UCSD-AML1 (cell line): ENCODE results near the gene SMIM35.
"Not testable (repeated sequence)": the region's sequence is repeated elsewhere in the genome, so short reads cannot be mapped to it uniquely, and the experiment has no call there.

Source experiments
- DNase-seq: peaks from one replicate; lab custom pipeline; 2025; ENCODE audit not compliant: unreplicated experiment; lab: John Stamatoyannopoulos, UW

Gene SMIM35

GRCh38 chr11:117989351-117990102, 97.2 kb downstream of the SMIM35 start:
- no peak for DNase-seq

DNA sequence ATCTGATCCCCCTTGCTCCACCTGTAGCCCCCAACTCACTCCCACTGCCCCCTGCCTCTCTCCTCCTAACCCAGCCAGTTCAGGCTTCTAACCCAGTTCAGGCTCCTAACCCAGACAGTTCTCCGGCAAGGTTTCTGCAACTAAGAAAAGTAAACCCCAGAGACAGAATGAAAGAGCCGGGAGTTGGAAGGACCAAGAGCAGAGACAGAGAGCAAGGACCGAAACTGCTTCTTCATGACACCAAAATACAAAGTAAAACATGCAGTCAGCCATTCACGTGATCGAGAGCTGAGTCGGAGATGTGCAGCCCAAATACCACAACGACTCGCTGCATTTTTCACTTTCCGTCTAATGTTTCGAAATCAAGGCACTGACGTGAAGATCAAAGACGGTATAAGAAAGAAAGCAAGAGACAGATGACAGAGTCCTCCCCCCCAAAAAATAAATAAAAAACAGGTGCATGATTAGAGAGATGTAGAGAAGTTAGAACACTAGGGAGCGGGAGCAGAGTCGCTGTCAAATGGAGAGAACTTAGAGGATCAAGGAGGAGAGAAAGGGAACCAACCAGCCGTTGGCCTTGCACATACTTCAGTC, 99.7 kb downstream of the SMIM35 start:
- no peak for DNase-seq

GRCh38 chr11:117985953-117986887, 100.5 kb downstream of the SMIM35 start, which contains the start of gene IL10RA:
Gene IL10RA, plus strand, starts transcription at chr11:117986394. Its CDS starts 74 bp downstream, at chr11:117986468.
- DNase-seq = peak; percentile 92

GRCh38 chr11:117984476-117984875, 102.3 kb downstream of the SMIM35 start:
- no peak for DNase-seq

DNA sequence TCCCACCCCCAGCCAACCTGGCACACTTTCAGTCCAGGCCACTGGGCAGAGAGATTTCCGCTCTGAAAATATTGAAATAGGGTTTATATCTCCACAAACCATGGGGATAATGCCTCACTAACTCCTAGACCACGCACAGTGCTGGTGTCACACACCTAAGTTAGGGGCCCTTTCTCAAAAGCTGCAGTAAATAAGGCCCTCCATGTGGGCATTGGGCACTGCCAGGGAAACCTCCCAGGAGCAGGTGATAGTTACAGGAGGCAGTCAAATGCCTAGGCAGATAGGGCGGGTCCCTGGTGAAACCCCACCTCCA, 103.6 kb downstream of the SMIM35 start:
- no peak for DNase-seq

DNA sequence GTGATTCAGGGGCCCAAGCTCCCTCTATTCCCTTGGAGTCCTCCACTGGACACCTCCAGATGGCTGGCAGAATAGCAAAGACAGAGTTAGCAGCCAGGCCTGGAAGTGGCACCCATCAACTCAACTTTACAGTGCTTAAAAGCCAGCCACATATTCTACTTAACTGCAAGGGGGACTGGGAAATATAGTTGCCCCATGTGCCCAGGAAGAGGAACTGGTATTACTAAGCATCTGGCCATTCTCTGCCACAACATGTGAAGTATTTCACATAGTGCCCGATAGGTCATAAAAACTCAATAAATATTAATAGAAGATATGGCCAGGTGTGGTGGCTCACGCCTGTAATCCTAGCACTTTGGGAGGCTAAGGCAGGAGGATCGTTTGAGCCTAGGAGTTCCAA, 106.0 kb downstream of the SMIM35 start:
- no peak for DNase-seq

- DNase-seq = no peak
Observed at GRCh38 chr11:117980280-117980679, 106.5 kb downstream of the SMIM35 start.

GRCh38 chr11:117979481-117980211, 107.1 kb downstream of the SMIM35 start:
- no peak for DNase-seq

DNA sequence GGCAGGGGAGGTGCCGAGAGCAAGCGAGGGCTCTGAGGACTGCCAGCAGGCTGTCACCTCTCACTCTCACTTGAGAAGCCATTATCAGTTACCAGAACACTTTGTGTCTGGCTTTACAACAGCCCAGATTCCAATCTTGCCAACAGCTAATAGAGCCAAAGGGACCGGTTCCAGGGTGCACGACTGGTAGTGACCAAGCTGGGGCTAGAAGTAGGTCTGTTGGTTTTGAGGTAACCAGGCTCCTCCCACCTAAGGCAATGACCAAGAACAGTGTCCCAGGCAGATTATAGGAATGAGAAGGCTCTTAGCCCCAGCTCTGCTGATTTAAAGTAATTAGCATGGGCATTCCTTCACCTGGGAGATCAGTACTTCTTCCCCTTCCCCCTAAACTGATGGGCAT, 107.8 kb downstream of the SMIM35 start:
- no peak for DNase-seq

DNA sequence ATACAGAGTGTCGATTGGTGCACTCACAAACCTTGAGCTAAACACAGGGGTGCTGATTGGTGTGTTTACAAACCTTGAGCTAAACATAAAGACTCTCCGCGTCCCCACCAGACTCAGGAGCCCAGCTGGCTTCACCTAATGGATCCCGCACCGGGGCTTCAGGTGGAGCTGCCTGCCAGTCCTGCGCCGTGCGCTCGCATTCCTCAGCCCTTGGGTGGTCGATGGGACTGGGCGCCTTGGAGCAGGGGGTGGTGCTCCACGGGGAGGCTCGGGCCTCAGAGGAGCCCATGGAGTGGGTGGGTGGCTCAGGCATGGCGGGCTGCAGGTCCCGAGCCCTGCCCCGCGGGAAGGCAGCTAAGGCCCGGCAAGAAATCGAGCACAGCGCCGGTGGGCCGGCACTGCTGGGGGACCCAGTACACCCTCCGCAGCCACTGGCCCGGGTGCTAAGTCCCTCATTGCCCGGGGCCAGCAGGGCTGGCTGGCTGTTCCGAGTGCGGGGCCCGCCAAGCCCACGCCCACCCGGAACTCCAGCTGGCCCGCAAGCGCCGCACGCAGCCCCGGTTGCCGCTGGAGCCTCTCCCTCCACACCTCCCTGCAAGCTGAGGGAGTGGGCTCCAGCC, 108.4 kb downstream of the SMIM35 start:
- not testable (repeated sequence) for DNase-seq

DNA sequence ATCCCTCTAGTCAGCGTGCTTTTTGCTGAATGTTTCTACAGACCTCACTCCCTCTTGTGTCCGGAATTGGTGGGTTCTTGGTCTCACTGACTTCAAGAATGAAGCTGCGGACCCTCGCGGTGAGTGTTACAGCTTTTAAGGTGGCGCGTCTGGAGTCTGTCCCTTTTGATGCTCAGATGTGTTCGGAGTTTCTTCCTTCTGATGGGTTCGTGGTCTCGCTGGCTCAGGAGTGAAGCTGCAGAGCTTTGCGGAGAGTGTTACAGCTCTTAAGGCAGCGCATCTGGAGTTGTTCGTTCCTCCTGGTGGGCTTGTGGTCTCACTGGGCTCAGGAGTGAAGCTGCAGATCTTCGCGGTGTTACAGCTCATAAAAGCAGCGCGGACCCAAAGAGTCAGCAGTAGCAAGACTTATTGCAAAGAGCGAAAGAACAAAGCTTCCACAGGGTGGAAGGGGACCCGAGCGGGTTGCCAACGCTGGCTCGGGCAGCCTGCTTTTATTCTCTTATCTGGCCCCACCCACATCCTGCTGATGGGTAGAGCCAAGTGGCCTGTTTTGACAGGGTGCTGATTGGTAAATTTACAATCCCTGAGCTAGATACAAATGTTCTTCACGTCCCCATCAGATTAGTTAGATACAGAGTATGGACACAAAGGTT, 109.0 kb downstream of the SMIM35 start:
- DNase-seq = not testable (repeated sequence)

DNA sequence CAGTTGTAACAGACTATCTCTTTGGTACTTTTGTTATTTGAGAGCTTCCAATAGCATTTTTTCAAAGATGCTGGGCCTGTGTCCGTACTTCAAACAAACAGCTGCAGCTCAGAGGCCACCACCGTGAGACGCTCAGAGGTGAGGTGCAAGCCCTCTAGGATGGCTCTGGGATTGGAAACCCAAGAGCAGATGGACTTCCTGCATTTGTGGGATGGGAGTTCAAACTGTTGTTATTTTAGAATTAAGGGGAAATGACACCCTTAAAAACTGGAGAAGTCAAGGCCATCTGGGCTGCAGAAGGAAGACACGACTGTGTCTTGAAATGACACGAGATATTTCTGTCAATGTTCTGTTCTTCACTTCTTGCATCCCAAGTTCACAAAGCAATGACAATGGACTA, 109.7 kb downstream of the SMIM35 start:
- DNase-seq = peak; percentile 44

DNA sequence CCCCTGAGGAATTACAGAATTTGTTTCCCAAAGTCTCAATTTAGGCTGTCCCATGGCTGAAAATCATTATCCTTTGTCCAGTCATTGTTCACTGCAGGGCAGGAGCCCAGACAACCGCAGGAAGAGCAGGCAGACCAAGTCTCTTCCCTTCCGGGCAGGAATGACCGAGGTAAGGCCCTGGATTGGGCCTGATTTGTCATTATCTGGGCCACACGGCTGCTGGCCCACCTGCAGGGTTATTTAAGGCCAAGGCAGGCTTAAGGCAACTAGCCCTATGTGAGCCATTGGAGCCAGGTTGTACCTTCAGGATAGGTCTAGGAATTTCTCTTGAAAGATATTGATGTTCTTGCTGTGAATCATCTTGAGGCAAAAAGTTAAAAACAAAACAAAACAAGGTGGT, 110.3 kb downstream of the SMIM35 start:
- DNase-seq = no peak

DNA sequence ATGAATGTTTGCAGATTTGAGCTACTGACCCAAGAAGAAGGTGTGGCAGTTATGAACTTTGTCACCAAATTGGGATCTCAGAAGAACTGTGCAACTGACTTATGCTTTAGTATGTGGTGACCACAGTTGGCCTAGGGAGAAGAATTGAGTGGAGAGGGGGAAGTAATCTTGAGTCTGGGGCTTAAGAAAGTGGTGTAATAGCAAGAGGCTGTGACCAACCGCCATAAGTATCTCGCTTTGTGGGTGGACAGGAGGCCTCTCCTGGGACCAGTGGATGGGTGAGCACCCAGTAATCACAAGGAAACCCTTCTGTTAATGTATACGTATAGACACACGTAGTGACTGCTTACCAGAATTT, 113.3 kb downstream of the SMIM35 start:
- no peak for DNase-seq

DNA sequence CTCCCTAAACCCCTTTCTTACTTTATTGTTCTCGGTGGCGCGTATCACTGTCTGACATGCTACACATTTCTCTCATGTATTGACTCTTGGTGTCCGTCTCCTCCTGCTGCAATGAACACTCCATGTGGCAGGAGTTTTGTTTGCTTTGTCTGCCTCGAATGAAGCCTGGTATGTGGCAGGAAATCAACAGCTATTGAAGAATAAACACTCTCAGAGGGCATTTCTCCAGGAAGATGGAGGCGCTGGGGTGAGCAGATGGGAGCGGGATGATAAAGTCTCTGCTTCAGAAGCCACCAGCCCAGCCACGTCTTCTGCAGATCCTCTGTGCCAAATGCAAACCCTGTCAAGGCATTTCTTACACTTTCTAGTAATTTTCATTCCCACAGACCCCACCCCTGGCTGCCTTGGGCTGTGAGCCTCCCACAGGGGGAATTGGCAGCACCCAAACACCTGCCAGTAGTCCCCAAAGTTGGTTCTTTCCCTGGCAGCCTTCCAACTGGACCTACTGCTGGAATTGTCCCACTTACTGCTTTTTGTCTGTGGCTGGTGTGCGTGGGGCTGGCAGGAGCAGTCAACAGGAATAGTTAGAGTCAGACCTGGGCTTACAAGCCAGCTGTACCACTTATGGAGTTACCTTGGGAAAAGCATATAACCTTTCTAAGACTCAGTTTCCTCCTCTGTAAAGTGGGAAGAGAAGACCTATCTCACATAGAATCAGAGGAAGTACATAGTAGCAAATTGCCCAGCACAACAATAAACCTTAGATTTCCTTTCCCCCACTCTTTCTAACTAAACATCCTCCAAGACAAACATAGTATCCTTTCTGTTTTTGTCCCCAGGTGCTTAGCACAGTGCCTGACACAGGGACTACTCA, 113.9 kb downstream of the SMIM35 start:
- DNase-seq = peak; percentile 45

DNA sequence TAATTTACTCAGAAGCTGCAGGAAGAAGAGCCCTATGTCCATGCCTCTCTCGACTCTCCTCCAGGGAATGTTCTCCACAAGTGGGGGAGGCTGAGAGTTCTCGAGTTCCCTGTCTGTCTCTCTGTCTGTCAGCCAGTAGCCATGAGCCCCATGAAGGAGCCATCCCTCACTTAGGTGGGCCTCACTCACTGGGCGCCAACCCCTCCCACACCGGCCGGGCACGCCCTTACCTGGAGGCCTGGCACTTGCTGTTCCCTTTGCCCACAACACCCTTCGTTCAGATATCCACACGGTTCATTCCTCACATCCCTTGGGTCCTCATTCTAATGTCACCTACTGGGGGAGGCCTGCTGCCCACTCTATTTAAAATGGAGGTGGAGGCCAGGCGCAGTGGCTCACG, 114.7 kb downstream of the SMIM35 start:
- no peak for DNase-seq

- peak; percentile 81 for DNase-seq
Observed at GRCh38 chr11:117970400-117971024, 116.3 kb downstream of the SMIM35 start.

DNA sequence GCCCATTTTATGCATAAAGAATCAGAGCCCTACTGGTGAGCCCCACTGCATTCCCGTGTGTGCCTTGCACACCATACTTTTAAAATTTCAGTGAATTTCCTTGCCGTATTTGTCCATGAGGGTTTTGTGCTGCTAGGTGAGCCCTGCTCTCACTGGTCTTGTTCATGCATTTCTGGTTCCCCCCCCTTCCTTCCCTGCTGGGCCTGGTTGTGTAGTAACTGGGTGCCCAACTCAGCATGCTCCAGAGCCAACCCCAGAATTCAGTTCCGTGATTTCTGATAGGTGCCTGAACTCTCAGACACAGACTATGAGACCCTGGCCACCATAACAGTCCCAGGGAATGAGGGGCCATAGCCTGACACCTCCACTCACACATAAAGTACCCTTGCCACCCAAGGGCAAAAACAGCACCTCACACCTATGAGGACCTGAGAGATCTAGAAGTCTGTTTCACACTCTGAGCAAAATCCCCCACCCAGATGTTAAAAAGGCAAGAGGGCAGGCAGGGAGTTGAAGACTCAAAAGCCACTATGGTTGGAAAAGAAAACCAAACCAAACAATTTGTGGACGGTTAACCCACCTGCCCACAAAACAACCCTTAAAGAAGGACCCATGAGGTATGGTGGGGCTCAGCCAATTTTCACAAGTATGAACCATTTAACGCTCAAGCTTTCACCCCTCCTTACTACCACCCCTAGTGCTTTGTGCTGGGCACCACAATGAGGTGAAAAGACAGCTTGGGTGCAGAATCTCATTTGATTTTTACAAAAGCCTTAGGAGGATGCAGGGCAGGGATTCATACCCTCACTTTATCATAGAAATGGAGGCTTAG, 117.4 kb downstream of the SMIM35 start:
- no peak for DNase-seq
